Fibroblast of peridontal ligament (primary cell): Measurements from ENCODE around the gene LMO2.

ENCODE experiments used
- DNase-seq: peaks from one replicate; pipeline ENCODE4 v3.0.0-alpha.2; 2010; ENCODE audit errors: extremely low read depth

LMO2 gene

GRCh38 chr11:33915526-33915925 lies 23.6 kb upstream of the LMO2 start:
- no peak for DNase-seq

- no peak for DNase-seq
Measured at GRCh38 chr11:33913991-33914390, 22.1 kb upstream of the LMO2 start.

DNA sequence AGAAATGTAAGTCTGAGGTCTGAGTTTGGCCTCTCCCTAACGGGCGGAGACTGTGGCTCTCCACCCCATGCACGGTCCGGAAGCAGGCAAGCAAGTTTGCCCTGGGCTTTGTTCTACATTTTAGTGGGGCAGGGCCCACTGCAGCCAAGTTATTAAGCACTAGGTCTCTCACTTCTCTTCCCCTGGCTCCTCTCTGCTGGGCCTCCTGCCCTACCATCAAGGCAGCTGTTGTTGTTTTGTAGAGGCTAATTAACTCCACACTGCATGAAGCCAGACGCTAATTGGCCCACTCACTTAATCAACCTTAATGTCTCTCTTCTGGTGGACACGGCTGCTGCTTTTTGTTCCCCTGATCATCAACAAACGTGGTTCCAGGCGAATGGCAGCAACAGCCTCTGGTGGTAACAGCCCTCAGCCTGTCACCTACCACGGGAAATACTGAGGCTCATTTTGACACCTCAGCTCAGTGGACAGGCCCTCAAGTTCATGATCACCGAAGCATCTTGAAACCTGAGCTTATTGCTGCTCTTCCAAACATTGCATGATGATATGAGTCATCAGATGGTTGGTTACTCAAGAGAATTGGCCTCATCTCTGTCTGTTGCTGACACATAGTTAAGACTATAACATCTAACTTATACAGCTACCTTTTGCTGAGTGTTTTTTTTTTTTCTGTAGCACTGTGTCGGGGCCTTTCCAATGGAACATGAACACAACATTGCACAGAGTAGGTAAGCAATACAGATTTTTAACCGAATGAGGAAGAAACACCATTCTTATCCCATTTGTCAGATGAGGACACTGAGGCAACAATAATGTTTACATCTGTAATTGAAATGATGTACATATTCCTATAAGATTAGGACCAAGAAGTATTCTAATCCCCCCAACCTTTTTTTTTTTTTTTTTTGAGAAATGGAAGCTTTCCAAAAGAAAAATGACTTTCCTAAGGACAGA lies 20.8 kb upstream of the LMO2 start:
- DNase-seq = peak; percentile 89

- no peak for DNase-seq
Measured at GRCh38 chr11:33910958-33911339, 19.1 kb upstream of the LMO2 start.

DNA sequence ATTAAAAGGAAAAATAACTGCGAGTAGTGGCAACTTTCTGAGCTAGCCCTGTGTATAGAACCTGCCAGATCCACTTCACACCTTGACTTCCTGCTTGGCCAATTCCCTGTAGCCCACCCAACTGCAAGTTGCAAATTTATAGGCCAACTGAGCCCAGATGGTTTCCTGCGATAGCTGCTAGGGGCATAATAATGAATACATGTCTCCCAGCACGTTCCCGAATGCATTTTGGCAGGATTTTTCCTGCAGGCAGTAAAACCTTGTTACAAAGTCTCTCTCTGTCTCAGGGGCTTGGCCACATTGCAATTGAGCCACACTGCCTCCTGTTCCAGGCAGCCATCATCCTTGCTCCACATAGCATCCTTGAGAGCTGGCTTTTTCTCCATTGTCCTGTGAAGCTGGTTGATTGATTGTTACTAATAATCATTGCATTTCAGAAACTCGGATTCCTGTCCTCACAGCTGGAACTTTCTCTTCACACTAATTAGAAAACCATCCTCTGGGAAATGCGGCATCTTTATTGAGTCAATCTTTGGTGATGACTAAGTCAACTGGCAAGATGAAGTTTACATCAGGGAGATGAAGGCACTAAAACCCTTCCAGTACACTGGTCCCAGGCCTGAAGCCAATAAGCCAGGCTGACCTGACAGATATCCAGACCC lies 18.6 kb upstream of the LMO2 start:
- peak; percentile 42 for DNase-seq

DNA sequence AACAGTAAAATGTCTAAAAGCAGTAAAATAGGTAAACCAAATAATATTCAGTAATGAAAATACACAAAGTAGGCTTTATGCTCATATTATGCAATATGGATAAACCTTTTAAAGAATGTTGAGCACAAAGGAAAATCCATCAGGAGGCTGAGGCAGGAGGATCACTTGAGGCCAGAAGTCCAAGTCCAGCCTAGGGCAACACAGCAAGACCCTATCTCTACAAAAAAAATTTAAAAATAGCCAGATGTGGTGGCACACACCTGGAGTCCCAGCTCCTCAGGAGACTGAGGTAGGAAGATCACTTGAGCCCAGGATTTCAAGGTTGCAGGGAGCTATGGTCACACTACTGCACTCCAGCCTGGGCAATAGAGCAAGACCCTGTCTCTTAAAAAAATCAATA lies 17.7 kb upstream of the LMO2 start:
- DNase-seq = no peak

- no peak for DNase-seq
Measured at GRCh38 chr11:33909150-33909549, 17.3 kb upstream of the LMO2 start.

DNA sequence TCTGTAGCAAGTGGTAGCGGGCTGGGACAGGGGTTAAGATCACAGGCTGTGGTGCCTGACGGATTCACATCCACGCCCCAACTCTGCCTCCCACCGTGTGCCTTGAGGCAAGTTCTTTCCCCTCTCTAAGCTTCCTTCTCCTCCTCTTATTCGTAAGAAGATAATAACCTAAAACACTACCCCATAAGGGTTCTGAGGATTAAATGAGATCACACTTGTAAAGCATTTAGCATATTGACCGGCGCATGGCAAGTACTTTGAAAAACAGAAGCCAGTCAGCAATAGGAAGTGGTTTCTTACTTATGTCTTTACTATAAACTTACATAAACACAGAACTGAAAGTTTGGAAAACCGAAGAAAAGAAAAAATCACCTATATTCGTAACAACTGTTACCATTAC lies 15.5 kb upstream of the LMO2 start:
- DNase-seq = no peak

DNA sequence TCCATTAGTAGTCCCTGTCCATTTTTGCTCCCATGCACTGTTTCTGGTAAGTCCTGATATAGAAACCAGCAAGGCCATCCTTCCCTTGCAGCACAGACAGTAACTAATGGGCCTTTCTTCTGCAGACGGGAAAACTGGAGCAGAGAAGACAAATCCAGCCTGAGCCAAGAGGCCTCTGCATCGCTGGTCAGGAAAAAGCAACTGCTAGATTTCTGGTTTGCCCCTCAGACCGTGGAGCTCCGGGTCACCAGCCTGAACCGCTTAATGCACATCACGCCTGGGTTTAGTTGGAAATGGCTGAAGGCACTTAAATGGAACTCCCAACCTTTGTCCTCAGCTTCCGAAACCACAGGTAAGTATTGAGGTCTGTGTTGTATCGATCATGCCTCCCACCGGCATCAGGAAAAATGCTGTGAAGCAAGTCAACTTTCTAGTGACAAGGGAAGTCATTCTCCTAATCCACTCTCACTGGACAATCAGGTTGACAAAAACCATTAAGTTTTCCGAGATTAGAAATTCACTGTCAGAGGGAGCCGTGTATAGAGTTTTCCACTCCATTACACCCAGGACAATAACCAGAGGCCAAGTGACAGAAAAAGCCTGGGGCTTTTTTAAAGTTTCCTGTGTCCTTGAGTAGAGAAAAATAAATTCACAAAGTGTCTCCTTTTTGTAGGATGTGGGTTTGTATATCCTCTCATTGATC lies 14.8 kb upstream of the LMO2 start:
- DNase-seq = no peak

DNA sequence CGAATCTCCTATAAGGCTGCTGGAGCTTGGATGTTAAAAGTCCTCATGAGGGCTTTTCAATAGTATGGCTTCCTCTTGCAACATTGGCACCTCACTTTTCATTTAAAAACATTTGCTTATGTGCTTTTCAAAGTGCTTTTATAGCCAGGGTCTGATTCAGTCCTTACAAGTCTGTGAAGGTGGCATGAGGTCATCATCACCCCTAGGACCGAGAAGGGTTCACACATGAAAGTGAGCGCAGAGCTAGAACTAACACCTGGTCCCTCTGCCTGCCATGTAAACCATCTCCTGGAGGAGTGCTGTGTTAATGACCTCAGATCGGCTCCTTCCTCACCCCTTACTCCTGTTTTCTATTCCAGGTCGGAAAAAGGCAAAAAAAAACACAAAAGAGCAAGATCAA lies 12.2 kb upstream of the LMO2 start:
- no peak for DNase-seq

DNA sequence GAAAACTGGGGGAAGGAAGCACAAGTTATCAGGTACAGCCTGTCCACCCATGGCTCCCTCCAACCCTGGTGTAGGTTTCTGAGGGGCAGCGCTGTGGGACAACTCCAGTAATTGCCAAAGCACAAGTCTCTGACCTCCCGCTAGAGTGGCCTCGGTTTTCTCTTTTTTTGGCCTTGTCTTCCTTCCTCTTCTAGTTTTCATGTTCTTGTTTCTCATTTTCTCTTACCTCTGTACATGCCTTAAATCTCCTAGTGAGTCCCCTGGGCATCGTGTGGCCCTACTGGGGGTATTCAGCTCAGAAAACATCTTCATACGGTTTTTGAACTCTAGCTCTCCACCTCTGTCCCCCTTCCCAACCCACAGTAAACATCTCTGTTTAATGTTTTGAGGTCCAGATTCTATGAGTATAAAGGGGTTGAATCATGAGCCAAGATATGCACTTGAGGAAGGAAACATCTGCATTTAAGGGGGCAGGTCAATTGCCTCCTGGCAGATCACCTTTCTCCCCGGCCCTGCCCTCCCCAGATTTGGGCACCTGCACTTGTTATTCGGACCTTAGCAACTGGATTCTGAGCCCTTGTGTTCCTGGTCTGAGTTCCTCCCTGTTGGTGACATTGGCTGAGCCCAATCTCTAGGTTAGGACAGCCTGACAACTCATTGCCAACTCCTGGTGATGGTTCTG lies 8.4 kb upstream of the LMO2 start:
- DNase-seq = no peak

DNA sequence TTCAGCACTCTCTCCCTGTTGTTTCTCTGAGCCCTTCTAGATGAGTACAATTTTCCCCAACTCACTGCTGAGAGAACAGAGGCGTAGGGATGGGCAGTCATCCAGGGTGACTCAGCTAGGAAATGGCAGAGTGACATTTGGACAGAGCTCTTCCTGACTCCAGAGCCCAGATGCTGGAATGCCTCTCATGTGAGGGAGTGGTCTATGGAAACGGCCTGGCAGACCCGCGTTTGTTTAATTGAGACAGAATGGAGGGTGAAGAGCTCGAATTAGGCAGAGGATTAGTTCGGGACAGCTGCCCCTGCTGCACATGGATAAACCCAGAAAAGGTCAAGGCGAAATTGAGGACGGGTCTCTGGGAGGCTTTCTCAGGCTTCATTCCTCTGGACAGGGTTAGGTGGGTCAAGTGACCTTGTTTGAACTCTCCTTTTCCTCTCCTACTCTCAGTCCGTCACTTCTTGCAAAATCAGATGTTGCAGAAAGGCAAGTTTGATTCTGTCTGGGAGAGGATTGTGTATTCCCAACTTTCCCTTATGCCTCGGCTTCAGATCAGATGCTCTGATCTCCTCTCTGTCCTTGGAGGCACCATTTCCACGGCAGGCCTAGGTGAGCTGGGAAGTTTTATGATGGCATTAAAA lies 7.6 kb upstream of the LMO2 start:
- DNase-seq = peak; percentile 79

DNA sequence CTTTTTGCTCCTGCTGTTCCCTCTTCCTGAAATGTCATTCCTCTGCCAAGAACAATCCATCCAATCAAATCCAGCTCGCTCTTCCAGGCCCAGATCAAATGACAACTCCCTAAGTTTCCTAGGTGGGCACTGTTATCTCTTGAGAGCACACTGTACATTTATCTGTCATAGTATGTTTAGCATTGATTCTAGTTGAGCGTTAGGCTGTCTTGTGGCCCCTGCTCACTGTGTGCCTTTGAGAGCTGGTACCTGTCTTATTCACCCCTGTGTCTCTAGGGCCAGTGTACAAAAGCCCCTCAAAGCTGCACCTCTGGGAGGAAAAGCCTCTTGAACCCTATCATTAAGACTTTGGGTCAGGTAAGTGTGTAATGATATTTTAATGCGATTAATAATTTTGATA lies 7.1 kb upstream of the LMO2 start:
- no peak for DNase-seq

DNA sequence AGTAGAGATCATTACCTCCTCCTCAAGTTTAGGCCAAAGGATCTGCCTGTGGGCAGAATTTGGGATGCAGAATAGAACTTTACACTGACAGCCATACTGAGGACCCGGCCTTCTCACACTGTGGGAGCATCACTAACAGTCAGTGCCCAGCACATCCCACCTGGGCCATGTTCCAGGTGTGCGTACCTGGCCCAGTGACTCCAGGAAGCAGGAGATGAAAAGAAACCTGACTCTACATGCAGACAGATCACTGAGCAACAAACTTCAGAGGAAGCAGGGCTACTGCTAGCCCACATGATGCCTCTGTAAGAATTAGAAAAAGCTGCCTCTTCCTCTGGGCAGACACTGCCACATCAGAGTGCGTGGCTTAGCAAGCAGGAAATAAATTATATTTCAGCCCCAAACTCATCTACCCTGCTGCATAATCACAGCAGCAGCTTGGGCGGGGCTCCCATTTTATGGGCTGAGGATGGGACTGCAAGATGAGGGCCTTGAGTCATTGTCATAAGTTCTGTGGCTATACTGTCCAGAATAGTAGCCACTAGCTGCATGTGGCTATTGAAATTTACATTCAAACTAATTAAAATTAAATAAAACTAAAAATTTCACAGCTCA lies 6.0 kb upstream of the LMO2 start:
- no peak for DNase-seq

GRCh38 chr11:33896911-33897310 lies 5.0 kb upstream of the LMO2 start:
- DNase-seq = no peak

- DNase-seq = no peak
Measured at GRCh38 chr11:33895752-33896137, 3.9 kb upstream of the LMO2 start.

- DNase-seq = no peak
Measured at GRCh38 chr11:33894398-33894746, 2.5 kb upstream of the LMO2 start.

- no peak for DNase-seq
Measured at GRCh38 chr11:33893711-33894397, 2.0 kb upstream of the LMO2 start.

DNA sequence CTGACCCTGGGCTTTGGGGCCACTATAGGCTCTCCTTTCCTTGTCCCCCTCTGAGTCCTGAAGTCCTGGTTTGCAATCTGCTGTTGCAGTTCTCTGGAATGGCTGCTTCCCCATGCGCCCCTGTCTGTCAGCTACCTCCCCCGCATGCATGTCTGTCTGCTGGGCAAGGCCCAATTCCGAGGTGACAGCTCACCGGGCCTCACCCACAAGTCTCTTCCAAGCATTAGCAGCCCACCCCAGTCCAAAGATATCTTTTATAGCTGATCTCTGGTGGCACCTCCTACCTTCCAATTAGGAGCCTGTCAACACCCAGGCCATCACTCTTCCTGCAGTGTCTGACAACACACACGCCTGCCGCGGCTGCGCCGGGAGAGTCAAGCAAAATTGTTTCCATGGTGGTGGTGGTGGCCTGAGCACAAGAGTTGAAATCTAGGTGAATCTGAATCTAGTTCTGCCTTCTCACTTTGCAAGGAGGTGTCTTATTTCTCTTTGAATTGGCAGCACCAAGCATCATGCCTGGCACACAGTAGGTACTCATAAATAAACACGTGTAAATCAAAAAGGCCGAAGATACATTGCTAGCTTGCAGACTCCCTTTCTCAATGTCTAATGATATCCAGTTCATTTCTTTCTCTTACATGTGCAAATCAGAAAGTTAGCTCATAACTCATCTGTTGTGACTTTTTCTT lies 1.2 kb upstream of the LMO2 start:
- DNase-seq = no peak

- DNase-seq = no peak
Measured at GRCh38 chr11:33889821-33890378, 2.0 kb downstream of the LMO2 start.
